Caco-2 (cell line): ENCODE data around the gene WWTR1. TPM values are rescaled to one million over a fixed set of nuclear protein-coding genes. Genes with fewer than 3 reads are reported as not detected.

Source experiments
- BruUV-seq: library from RNA; stranded (reverse); fragments of 400-500 nt; replicated peaks from 2 replicates; lab custom pipeline; 2021; lab: Mats Ljungman, UMichigan
- CTCF ChIA-PET: fragments of 300-600 bp; sonication (Branson Sonifier 250); formaldehyde crosslinking; loops from one replicate; lab custom pipeline; 2022; ENCODE audit warnings: antibody characterized with exemption; lab: Charles Lee
- POLR2A ChIA-PET: fragments of 300-600 bp; sonication (Branson Sonifier 250); formaldehyde crosslinking; loops from one replicate; lab custom pipeline; 2022; ENCODE audit warnings: antibody characterized with exemption; lab: Charles Lee
- DNase-seq, 2 experiments: peaks; one replicate each; pipeline versions ENCODE4 v3.0.0 to v3.0.0-alpha.2; 2020 to 2022
- H3K27me3 ChIP-seq: replicated peaks from 2 replicates; pipeline ENCODE4 v1.6.0; 2011; ENCODE audit warnings: low read length; ENCODE audit not compliant: control insufficient read depth, insufficient read depth
- H3K36me3 ChIP-seq: 2 replicates; pipeline ENCODE4 v1.5.1; 2011; ENCODE audit warnings: low read length; ENCODE audit not compliant: control insufficient read depth, insufficient read depth
- H3K4me1 ChIP-seq: fragments of 250-450 bp; sonication (Bioruptor Pico); 2 replicates; pipeline ENCODE4 v1.5.1; 2020; ENCODE audit warnings: mild to moderate bottlenecking
- H3K4me3 ChIP-seq: 2 replicates; pipeline ENCODE4 v1.5.1; 2011; ENCODE audit warnings: low read depth, mild to moderate bottlenecking, control low read depth, low read length
- H3K9me3 ChIP-seq: fragments of 250-450 bp; sonication (Bioruptor Pico); 2 replicates; pipeline ENCODE4 v1.5.1; 2020; ENCODE audit warnings: mild to moderate bottlenecking, moderate library complexity
- H3K27ac Mint-ChIP-seq: one replicate; pipeline ENCODE4 v1.8.0; 2022; ENCODE audit warnings: mixed read lengths; ENCODE audit not compliant: unreplicated experiment
- H3K27me3 Mint-ChIP-seq: one replicate; pipeline ENCODE4 v1.8.0; 2022; ENCODE audit warnings: mixed read lengths; ENCODE audit not compliant: insufficient read depth, unreplicated experiment
- H3K36me3 Mint-ChIP-seq: one replicate; pipeline ENCODE4 v1.8.0; 2022; ENCODE audit warnings: mild to moderate bottlenecking, mixed read lengths; ENCODE audit not compliant: insufficient read depth, unreplicated experiment
- H3K4me1 Mint-ChIP-seq: one replicate; pipeline ENCODE4 v1.8.0; 2022; ENCODE audit warnings: low read depth, mixed read lengths; ENCODE audit not compliant: unreplicated experiment
- H3K4me3 Mint-ChIP-seq: one replicate; pipeline ENCODE4 v1.8.0; 2022; ENCODE audit warnings: mild to moderate bottlenecking, moderate library complexity, mixed read lengths; ENCODE audit not compliant: unreplicated experiment
- H3K9me3 Mint-ChIP-seq: one replicate; pipeline ENCODE4 v1.8.0; 2022; ENCODE audit warnings: mixed read lengths; ENCODE audit not compliant: unreplicated experiment
- CTCF ChIP-seq, 2 experiments: fragments of 200-600 bp in 1 of 2; IDR thresholded peaks; 1 replicate in 1 of 2; 2 replicates in 1 of 2; pipeline versions ENCODE4 v1.5.1 to v1.8.0; 2011 to 2022; ENCODE audit warnings: antibody characterized with exemption in 1 of 2, control low read depth in 1 of 2, inconsistent platforms in 1 of 2, low read depth in 1 of 2, low read length in 1 of 2, mild to moderate bottlenecking in 1 of 2, moderate library complexity in 1 of 2; ENCODE audit not compliant: insufficient read depth in 1 of 2, severe bottlenecking in 1 of 2, unreplicated experiment in 1 of 2
- intact Hi-C: fragments of 100-400 bp; cut with micrococcal nuclease; formaldehyde crosslinking; loops from one replicate; pipeline ENCODE4 v1.10.0; 2022; ENCODE audit not compliant: unreplicated experiment
- total RNA-seq: library from RNA; stranded (reverse); gene quantifications from 2 replicates; pipeline ENCODE4 v1.2.3, GENCODE V29; 2022

Gene WWTR1
- total RNA-seq, 1 experiment from 2014 or later: 16.2 TPM

DNA sequence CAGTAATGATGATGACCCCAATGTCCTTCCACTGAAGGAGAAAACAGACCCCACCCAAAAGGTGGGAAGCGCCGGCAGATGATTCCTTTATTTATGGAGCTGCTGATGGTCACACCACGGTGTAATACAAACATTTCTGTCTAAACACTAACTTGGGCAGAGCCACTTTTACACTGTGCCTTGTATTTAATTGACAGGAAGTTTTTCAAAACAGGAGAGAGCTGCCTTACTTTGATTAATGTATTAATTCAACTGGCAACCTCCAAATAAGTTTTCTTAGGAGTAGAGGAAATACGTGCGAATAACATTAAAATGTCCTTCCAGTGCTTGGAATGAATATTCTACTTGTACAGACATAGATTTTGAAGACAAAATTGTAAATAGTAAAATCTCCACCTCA is 70.4 kb downstream of the WWTR1 start:
- TF ChIP-seq CTCF (IDR thresholded peaks at IDR 0.05; ENCODE audit: insufficient read depth in 1 of 2, low read depth in 1 of 2, low read length in 1 of 2, severe bottlenecking in 1 of 2, unreplicated experiment in 1 of 2): no peak
- intact Hi-C loops: no loop called here
- no peak overlapping the region for H3K27ac Mint-ChIP-seq
- no peaks in the 10 kb centered on the region for H3K36me3 ChIP-seq
- ChIA-PET CTCF (no interaction called here), POLR2A (no interaction called here)
- H3K27me3 Mint-ChIP-seq: no peaks in the 10 kb centered on the region
- no TSS peak for BruUV-seq
- no peaks in the 10 kb centered on the region for H3K4me1 ChIP-seq
- no peak for DNase-seq
- H3K27me3 ChIP-seq: no peaks in the 10 kb centered on the region
- no peaks in the 10 kb centered on the region for H3K4me1 Mint-ChIP-seq
- no peaks in the 10 kb centered on the region for H3K9me3 Mint-ChIP-seq
- no peak overlapping the region for H3K4me3 ChIP-seq
- H3K9me3 ChIP-seq: no peaks in the 10 kb centered on the region
- no peaks in the 10 kb centered on the region for H3K36me3 Mint-ChIP-seq
- H3K4me3 Mint-ChIP-seq: no peak overlapping the region

DNA sequence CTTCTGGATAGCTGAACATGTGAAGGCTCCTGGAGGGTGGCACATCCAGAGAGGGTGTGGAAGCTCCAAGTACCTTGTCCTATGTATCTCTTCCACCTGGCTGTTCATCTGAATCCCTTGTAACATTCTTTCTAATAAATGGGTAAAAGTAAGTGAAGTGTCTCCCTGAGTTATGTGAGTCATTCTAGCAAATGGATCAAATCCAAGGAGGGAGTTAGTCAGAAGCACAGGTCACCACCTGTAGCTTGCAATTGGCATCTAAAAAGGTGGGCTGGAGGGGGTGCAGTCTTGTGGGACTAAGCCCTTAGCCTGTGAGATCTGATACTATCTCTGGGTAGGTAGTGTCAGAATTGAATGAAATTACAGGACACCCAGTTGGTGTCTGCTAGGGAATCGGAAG is 71.0 kb downstream of the WWTR1 start:
- BruUV-seq: no TSS peak
- Histone ChIP-seq H3K9me3 (no peaks in the 10 kb centered on the region), H3K4me1 (no peaks in the 10 kb centered on the region), H3K36me3 (no peaks in the 10 kb centered on the region), H3K4me3 (no peak overlapping the region), H3K27me3 (no peaks in the 10 kb centered on the region)
- Mint-ChIP-seq H3K4me3 (no peak overlapping the region), H3K27ac (no peak overlapping the region), H3K27me3 (no peaks in the 10 kb centered on the region), H3K36me3 (no peaks in the 10 kb centered on the region), H3K4me1 (no peaks in the 10 kb centered on the region), H3K9me3 (no peaks in the 10 kb centered on the region)
- TF ChIP-seq CTCF (IDR thresholded peaks at IDR 0.05; ENCODE audit: insufficient read depth in 1 of 2, low read depth in 1 of 2, low read length in 1 of 2, severe bottlenecking in 1 of 2, unreplicated experiment in 1 of 2): no peak
- ChIA-PET POLR2A (no interaction called here), CTCF (no interaction called here)
- DNase-seq: no peak
- intact Hi-C loops: no loop called here

DNA sequence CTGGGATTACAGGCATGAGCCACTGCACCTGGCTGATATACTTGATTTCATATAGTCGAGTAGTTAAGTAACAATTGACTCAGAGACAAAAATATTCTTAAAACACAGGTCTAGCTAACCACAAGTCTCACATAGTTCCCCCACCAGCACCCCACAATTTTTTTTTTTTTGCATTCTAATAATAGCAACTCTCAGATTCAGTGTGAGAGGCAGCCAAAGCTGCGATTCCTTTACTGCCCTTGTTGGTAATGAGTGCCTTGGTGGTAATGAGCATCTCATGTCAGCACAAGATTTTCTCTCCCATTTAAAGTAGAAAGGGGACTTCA is 72.5 kb downstream of the WWTR1 start:
- H3K36me3 ChIP-seq: no peaks in the 10 kb centered on the region
- Mint-ChIP-seq H3K27me3 (no peaks in the 10 kb centered on the region), H3K27ac (no peak overlapping the region), H3K9me3 (no peaks in the 10 kb centered on the region), H3K4me1 (no peaks in the 10 kb centered on the region), H3K4me3 (no peak overlapping the region), H3K36me3 (no peaks in the 10 kb centered on the region)
- no peak overlapping the region for H3K4me3 ChIP-seq
- DNase-seq: no peak
- intact Hi-C loops: no loop called here
- H3K4me1 ChIP-seq: no peaks in the 10 kb centered on the region
- H3K9me3 ChIP-seq: no peaks in the 10 kb centered on the region
- no TSS peak for BruUV-seq
- TF ChIP-seq CTCF (IDR thresholded peaks at IDR 0.05; ENCODE audit: insufficient read depth in 1 of 2, low read depth in 1 of 2, low read length in 1 of 2, severe bottlenecking in 1 of 2, unreplicated experiment in 1 of 2): no peak
- POLR2A ChIA-PET: no interaction called here
- CTCF ChIA-PET: no interaction called here
- H3K27me3 ChIP-seq: no peaks in the 10 kb centered on the region
